Activated naive CD8-positive, alpha-beta T cell treated with anti-CD3 and anti-CD28 coated beads, Interleukin-2, amount 50 U/mL, for 16 hours (primary cell): ENCODE data around the gene TRIM46.
"Not testable (repeated sequence)": the region's sequence is repeated elsewhere in the genome, so short reads cannot be mapped to it uniquely, and the experiment has no call there.

Experiments
- DNase-seq: peaks from one replicate; pipeline ENCODE4 v3.0.0-alpha.2; 2020; ENCODE audit warnings: low read depth, low spot score

Gene TRIM46

DNA sequence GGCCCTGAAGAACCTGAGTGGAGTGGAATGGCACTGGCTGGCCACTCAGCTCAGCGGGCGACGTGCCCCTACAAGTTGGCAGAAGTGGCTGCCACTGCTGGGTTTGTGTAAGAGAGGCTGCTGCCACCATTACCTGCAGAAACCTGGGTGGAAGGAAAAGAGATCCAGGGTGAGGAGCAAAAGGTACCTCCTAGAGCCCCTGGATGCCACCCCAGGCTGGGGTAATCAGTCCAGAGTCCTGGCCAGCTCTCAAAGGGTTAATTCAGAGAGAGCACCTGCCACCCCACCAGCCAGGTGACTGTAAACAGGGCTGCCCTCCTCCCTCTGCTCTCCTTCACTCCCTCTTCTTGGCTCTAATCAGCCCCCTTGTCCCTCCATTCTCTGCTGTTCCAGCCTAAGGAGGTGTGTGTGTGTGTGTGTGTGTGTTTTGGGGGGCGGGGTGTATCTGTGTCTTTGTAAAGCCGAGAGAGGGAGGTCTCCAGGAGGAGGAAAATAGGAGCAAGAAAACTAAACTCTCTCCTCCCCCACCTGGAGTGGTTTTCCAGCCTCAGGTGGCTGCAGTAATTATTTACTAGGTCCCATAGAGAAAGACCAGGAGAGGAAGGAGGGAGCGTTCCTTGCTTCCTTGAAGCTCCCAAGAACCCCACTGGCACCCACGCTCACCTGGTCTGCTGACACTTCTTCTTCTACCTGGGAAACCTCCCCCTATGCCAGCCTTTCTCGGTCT, 12.6 kb downstream of the TRIM46 start:
- DNase-seq: no peak

DNA sequence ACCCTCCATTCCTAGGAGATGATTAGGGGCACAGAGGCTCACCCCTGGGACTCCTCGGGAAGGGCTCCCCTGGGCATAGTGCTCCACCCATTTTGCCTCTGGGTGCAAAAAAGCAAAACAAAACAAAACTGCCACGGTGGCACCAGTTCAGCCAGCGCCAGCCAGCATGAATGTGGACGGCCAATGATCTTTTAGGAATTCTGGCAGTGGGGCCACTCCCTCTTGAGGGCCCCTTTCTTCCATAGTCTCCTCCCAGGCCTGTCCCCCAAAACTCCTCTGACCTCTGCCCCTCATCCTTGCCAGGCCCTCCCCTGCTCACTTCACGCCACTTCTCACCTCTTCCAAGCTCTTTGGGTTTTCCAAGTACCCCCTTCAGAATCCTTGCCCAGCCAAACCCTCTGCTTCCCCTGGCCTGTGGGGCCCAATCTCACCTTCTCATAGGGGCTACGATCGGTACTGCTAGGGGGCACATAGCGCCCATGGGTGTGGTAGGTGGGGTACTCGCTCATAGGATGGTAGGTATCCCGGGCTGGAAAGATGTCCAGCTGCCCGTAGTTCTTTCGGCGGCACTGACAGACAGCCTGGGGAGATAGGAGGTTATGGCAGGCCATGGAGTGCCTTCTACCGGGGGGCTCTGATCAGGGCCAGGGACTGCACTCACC, 13.3 kb downstream of the TRIM46 start:
- DNase-seq: no peak

DNA sequence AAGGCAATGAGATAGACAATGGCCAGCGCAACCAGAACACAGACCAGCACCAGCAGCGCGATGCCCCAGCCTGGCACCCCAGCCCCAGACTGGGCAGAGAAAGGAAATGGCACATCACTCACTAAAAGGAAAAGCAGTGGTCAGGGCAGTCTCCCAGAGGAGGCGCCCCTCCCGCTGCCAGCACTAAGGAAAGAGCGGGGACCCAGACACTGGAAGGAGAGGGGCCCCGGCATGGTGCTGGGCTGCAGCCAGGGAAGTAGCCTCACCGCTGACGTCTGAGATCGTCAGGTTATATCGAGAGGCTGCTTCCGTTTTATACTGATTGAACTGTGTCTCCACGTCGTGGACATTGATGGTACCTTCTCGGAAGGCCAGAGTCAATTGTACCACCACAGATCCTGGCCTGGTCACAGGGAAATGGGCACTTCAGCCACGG, 13.8 kb downstream of the TRIM46 start:
- no peak for DNase-seq

DNA sequence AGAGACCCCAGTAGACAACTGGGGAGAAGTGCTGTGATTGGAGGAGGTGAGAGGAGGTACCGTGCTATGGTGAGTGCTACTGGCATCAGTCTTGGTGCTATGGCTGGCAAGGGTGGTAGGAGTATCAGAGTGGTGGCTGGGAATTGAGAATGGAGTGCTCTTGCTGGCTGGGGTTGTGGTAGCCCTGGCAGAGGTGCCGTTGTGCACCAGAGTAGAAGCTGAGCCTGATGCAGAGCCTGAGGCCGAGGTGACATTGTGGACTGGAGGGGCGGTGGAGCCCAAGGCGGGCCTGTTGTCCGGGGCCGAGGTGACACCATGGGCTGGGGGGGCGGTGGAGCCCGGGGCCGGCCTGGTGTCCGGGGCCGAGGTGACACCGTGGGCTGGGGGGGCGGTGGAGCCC, 14.6 kb downstream of the TRIM46 start:
- no peak for DNase-seq

DNA sequence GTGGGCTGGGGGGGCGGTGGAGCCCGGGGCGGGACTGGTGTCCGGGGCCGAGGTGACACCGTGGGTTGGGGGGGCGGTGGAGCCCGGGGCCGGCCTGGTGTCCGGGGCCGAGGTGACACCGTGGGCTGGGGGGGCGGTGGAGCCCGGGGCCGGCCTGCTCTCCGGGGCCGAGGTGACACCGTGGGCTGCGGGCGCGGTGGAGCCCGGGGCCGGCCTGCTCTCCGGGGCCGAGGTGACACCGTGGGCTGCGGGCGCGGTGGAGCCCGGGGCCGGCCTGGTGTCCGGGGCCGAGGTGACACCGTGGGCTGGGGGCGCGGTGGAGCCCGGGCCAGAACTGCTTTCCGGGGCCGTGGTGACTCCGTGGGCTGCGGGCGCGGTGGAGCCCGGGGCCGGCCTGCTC, 16.3 kb downstream of the TRIM46 start:
- DNase-seq: not testable (repeated sequence)

DNA sequence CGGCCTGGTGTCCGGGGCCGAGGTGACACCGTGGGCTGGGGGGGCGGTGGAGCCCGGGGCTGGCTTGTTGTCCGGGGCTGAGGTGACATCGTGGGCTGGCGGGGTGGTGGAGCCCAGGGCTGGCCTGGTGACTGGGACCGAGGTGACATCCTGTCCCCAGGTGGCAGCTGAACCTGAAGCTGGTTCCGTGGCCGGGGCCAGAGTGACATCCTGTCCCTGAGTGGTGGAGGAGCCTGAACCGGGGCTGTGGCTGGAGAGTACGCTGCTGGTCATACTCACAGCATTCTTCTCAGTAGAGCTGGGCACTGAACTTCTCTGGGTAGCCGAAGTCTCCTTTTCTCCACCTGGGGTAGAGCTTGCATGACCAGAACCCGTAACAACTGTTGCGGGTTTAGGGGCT, 18.3 kb downstream of the TRIM46 start:
- no peak for DNase-seq

DNA sequence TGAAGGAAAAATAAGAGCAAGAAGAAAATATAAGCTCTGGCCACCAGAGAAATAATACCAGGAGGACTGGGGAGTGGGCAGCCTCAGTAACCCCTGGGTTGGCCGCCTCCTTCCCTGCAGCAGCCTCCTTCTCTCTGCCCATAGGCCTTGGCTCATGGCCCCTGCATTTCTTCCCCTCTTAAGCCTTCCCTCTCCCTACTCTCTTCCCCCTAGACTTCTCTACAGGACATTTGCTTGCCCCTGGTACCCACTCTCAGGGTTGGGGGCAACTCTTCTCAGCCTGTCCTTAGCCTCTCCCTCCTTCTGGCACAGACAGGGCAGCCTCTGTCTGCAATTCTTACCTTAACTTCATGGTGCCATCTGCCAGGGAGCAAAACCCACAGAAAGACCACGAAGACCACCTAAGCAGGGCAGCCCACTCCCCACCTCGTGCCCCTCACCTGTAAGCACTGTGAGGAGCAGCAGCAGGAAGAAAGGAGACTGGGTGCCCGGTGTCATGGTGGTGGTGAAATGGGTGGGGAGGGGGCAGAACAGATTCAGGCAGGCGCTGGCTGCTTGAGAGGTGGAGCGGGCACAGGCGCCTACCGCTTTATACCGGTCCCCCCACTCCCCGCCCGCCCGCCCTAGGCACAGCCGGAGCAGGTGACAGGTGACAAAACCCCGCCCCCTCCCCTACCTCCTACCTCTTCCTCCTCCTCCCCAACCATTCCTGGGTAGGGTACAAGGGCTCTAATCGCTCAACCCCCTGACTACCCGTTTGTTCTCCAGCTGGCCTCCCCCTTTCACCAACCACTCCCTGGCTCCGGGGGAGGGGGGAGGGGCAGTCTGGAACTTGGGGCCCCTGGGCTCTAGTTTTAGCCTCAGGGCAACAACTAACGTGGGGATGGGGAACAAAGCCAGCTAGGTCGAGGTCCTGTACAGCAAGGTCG, 19.0 kb downstream of the TRIM46 start:
- no peak for DNase-seq

DNA sequence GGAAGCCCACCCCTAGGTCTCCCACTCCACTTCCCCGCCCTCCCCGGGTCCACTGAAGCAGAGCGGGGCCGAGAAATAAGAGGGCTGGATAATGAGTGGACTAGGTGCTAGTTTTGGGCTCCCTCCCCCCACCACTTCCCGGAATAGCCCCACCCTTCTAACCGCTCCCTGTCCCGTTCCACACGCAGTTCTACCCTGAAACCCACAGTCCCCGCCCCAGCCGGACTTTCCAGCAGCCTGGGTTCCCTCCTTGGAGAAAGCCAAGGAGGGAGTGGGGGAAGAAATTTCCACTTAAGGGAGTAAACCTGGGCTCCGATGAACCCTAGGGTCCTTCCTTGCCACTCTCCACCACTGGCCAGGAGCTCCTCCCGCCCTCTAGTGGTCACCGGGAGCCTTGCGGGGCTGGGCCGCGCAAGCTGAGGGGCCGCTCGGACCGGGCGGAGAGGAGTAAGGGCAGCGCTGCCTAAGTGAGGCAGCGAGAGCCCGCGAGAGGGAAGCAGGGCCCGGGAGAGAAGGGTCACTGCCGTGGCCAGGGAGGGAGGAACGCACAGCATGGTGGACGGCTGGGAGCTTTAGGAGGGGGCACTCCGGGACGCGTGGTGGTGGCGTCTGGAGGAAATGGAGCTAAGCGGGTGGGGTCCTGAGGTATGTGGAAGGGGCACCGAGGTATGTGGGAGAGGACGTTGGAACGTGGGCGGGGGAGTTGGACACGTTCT, 19.8 kb downstream of the TRIM46 start:
- no peak for DNase-seq

DNA sequence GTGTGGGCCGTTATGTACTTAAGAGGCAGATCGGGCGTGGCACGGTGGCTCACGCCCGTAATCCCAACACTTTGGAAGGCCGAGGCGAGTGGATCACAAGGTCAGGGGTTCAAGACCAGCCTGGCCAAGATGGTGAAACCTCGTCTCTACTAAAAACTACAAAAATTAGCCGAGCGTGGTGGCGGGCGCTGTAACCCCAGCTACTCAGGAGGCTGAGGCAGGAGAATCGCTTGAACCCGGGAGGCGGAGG, 20.3 kb downstream of the TRIM46 start:
- DNase-seq: not testable (repeated sequence)

DNA sequence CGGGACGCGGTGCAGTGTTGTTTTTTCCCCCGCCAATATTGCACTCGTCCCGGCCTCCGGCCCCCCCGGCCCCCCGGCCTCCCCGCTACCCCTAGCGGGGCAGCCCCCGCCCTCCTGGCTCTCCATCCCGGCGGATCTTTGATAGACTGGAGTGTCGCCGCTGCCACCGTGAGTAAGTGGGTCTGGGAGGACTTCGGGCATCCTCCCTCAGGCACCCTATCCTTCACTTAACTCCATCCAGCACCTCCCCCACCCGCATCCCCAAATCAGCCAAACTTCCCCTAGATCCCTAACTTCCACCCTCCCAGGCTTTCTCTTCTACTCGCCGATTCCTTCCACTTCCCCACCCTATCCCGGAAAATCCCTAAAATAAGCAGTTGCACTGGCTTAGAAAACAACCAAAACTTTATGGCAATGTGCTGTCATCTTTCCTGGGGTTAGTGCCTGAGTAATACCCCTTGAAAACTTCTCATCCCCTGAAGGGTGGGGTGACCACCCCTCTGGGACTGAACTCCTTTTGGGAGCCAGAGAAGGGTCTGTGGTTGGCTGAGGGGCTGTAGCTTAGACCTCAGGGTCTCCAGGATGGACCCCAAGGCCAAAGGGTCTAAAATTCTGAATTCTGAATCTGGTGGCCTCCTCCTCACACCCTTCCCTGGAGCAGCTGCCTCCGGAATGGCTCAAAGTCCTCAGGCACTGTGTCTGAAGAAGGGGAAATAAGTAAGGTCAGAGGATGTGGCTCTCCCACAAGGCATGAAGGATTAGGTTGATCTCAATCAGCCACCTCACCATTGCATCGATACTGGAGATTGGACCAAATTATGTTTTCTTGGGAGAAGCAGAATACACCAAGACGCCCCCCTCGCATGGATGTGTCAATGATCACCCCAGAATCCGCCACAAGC, 21.8 kb downstream of the TRIM46 start:
- DNase-seq: no peak

DNA sequence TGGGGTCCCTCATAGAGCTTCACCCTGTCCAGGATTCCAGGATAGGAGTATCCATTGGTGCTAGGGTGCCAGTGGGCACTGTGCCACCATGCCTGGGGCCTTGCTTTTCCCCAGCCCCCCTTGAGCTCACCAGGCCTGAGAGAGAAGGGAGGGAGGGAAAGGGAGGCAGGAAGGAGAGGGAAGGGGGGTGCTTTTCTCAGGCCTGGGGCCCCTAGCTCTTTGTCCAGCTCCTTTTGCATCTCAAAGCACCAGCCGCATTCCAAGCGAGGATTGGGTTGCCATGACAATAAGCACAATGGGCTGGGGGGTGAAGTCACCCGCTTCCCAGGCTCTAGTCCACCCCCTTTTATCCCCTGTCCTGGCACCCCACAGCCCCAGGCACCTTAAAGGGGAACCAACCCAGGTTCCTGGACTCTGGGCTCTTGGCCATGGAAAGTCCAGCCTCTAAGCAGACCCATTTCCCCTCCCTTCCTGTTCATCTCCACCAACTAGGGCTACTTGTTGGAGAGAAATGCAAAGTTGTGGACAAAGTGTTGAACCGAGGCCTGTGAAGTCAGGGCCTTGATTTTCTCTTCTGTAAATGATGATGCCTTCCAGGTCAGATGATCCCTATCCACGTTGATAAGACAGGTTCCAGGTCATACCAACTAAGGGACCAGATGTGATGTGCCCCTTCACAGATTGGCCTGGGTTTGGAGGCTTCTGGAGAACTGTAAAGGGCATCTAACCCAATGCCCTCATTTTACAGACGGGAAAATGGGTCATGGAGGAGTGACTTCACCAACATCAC, 22.6 kb downstream of the TRIM46 start:
- no peak for DNase-seq

DNA sequence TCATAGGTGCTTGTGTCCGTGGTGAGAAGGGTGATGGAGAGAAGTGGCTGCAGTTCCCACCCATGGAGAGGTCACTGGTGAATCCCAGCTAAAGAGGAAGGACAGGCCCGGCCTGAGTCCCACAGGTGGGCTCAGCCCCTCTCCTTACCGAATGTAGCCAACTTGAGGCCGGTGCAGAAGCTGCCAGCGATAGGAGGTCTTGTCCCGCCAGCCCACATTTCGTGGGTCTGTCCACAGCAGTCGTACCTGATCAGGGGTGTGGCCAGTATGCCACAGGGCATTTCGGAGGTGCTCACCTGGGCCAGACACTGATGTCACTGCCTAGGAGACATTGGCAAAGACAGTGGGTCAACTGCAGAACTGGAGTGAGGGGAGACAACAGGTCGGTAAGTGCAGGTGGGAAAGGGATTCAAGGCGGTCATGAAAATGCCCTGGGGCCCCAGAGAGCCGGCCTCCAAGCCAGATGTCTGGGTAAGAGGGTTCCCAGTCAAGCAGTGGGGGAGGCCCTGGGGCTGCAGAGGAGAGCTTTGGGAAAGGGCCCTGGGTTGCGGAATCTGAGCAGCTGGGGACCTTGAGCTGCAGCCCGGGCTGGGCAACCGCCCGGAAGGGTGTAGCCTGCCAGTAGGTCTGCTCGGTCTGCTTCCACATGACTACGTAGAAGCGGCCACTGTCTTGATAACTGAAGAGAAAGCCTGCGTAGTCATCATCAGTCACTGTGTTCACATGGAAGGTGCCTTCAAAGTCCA, 23.4 kb downstream of the TRIM46 start:
- no peak for DNase-seq

DNA sequence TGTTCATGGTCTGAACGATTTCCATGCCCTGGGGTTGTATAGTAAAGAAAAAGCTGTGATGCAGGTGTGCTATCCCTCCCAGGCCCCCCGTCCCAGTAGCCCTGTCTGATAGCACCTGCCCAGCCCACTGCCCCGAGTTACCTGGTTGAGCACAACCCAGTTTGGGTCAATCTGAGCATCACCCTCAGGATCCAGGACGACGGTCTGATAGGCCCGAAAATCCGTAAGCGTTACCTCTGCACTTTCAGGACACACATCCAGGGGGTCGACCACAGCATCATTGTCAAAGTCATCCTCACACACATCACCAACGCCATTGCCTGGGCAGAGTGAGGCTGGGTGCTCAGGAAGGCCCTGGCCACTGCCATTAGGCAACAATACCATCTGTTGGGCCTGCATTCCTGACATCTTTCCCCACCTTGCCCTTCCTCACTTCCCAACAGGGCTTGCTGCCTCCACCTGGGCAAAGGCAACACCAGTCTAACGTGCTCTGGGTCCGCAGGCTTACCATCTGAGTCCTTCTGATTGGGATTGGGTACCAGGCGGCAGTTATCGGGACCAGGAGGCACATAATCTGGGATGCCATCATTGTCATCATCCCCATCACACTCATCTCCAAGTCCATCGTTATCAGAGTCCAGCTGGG, 24.4 kb downstream of the TRIM46 start:
- no peak for DNase-seq

DNA sequence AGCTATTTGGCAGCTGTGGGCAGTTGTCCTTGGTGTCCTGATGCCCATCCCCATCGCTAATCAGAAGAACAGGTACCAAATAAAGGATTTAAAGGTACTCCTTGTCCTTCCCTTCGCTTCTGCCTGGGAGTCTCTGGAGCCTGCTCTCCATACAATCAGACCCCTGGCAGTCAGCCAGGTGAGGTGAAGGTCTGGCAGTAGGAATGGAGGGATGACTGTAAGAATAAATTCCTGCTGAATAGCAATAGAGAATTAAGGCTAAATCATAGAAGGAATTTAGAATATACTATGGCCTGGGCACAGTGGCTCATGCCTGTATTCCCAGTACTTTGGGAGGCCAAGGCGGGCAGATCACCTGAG, 24.9 kb downstream of the TRIM46 start:
- no peak for DNase-seq

DNA sequence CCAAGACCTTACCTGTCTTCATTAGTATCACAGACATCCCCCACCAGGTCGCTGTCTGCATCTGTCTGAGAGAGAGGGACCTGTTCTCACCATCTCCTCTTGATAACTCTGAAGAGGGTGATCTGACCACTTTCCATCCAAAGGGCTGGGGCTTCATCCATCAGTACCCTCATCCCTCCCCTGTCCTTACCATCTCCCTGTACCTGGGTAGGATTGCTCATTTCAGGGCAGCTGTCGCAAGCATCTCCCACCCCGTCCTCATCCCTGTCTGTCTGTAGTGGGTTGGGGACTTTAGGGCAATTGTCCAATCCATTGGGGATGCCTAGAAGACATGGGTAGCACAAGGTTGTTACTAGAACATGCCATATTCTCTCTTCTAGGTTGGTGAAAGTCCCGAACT, 26.1 kb downstream of the TRIM46 start:
- no peak for DNase-seq

DNA sequence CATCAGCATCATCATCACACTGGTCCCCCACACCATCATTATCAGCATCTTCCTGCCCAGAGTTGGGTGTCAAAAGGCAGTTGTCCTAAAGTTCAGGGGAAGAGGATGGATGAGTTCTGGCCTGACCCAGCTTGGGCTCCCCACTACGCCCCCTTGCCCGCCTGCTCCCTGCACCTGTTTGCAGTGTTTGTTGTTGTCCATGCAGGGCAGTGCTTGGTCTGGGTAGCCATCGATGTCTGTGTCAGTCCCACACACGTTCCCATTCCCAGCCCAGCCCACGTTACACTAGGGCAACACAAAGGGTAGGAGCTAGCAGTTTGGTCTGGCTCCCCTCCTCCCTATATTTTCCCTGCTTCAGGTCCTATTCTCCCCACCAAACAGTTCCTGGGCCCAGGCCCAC, 27.3 kb downstream of the TRIM46 start:
- no peak for DNase-seq

DNA sequence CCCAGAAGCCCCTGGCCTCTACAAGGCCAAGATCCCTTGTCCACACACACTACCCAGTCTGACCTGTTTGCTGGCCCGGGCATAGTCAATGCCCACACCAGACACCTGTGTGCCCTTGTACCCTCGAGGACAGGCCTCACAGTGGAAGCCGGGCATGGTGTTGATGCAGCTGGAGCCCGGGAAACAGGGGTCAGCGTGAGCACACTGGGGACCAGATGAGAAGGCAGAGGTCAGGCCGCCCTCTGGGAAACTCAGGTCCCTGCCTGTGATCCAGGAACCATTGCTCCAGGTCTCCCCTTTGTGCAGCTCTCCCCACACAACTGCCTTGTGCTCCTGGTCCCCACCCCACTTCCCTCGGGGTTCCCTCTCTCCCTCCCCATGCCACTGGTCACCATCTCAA, 28.5 kb downstream of the TRIM46 start:
- DNase-seq: no peak

DNA sequence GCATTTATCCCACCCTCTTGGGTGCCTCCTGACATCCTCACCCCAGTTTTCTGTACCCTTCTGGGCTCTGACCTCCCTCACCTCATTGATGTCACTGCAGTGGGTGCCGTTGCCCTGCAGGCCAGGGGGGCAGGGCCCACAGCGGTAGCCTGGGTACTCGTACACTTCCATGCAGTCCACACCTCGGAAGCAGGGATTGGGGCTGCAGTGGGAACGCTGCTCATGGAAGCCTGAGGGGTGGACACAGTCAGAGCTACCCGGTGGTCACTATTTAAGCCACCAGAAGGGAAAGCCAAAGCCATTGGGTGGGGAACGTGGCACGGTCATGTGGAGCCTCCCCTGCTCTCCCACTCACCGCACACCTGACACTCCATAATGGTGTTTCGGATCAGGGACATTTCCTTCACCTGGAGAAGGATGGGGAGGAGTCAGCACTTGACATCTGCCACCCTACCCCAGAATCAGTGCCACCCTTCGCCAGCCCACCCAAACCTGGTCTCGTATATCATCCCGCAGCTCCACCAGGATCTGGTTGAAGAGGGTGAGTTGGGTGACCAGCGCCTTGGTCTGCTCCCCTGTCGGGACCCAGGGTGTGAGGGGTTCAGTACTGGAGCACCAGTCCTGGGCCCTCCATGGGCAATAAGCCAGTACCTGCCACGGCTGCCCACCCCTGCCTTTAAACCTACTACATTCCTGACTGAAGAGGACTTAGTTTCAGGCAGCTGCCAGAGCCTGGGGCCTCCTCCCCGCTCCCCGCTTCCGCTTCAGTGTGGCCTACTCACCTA, 29.3 kb downstream of the TRIM46 start:
- DNase-seq: no peak
